OCI-LY3 (cell line): ENCODE measurements around the gene TUBB.
"Not testable (repeated sequence)": the region's sequence is repeated elsewhere in the genome, so short reads cannot be mapped to it uniquely, and the experiment has no call there.

Experiments
- CTCF ChIP-seq: fragments of 200-600, 300-600 bp; sonication (generic); IDR thresholded peaks from 2 replicates; pipeline ENCODE4 v1.5.1; 2014; ENCODE audit warnings: antibody characterized with exemption, low read length, low read depth
- EZH2phosphoT487 ChIP-seq: fragments of 200-600 bp; shearing (Covaris generic); IDR thresholded peaks from 2 replicates; pipeline ENCODE4 v1.6.1; 2018; ENCODE audit warnings: antibody characterized with exemption, mixed run types, low read depth

GRCh38 chr6:30722025-30722279 is 1.8 kb downstream of the TUBB start:
- TF ChIP-seq CTCF, EZH2phosphoT487: not testable (repeated sequence)
